ENCODE results near the gene AUP1.
A peak's percentile ranks its signal among the peaks of the same experiment; 100 is the strongest.

Gene AUP1, protein sequence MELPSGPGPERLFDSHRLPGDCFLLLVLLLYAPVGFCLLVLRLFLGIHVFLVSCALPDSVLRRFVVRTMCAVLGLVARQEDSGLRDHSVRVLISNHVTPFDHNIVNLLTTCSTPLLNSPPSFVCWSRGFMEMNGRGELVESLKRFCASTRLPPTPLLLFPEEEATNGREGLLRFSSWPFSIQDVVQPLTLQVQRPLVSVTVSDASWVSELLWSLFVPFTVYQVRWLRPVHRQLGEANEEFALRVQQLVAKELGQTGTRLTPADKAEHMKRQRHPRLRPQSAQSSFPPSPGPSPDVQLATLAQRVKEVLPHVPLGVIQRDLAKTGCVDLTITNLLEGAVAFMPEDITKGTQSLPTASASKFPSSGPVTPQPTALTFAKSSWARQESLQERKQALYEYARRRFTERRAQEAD

DNA sequence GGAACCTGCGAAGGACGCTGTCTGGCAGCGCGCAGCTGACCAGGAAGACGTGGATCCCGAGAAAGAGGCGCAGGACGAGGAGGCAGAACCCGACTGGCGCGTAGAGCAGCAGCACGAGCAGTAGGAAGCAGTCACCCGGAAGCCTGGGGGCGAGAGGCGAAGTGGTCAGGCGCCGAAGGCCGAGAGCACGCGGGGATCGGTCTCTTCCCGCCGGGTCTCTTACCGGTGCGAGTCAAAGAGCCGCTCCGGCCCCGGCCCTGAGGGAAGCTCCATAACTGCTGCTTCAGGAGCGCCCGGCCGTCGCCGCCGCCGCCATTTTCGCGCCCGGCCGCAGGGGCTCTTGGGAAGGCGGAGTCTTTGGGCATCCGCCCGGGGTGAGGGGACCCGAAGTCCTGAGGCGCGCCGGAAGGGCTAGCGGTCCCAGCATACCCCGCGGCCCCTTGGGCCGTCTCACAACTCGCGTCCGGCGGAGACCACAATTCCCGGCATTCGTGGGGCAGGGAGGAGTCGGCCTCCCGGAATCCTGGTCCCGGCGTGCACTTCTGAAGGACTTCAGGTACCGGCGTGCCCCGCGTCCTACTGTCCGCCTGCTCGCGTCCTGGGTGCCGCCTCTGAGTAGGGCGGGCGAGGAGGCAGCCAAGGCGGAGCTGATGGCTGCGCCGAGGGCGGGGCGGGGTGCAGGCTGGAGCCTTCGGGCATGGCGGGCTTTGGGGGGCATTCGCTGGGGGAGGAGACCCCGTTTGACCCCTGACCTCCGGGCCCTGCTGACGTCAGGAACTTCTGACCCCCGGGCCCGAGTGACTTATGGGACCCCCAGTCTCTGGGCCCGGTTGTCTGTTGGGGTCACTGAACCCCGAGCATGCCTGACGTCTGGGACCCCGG, at the start of gene AUP1, which contains the start of gene HTRA2:
TSS of gene AUP1 (minus strand) at position 350 of the 882 bp plus-strand sequence. CDS start at position 273, 77 bp downstream.
TSS of gene HTRA2 (plus strand) at position 577 of the 882 bp plus-strand sequence. CDS start at position 651, 74 bp downstream.
- DNase-seq (ENCODE audit: low spot score in 2 of 2) (peak; percentile 73 to 76), ATAC-seq (replicated peaks; ENCODE audit: extremely low read depth, poor library complexity, severe bottlenecking) (peak; percentile 90)
- Mint-ChIP-seq H3K4me1 (peaks cover 47% of the 10 kb centered on the region), H3K4me3 (peak within 1 kb of the TSS; percentile 88), H3K9me3 (no peaks in the 10 kb centered on the region), H3K36me3 (ENCODE audit: insufficient read depth) (peaks cover 31% of the 10 kb centered on the region), H3K27ac (ENCODE audit: low read depth) (peak within 1 kb of the TSS; percentile 93), H3K27me3 (no peaks in the 10 kb centered on the region)

DNA sequence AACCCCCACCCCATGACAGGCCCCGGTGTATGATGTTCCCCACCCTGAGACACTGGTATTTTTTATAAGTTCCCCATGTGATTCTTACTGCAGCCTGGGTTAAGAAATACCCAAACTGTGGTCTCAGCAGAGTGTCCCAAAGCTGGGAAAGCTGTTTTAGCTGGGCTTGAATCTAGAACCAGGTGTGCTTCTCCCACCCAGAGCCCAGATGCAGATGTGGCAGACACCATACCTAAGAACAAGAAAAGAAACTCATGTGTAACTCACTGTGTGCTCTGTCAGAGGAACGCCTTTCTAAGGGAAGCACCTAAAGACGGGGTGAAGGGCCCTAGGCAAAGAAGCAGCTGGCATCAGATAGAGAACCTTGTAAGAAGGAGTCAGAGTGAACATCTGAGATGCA, 48.9 kb upstream of the AUP1 start:
- ATAC-seq (replicated peaks; ENCODE audit: extremely low read depth, poor library complexity, severe bottlenecking), result no peak

DNA sequence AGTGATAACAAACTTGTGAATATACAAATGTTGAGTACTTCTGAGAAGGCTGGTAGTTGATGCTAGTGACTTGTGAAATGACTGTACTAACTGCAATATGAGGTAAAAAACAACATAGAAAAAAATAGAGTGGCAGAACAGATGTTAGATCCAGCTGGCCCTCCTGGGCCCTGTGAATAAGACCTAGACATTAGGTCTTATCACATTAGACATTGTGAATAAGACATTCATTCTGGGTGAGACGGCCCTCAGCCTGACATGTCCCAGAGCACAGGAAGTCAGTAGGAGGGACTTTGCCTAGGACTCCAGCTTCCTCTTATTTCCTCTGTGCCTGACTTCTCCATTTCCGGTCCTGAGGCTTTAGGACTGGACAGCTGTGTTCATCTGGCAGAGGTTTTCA, 47.9 kb upstream of the AUP1 start:
- Mint-ChIP-seq H3K4me1 (peaks cover 13% of the 10 kb centered on the region), H3K27me3 (no peaks in the 10 kb centered on the region), H3K27ac (ENCODE audit: low read depth) (no peak overlapping the region), H3K4me3 (no peak overlapping the region), H3K36me3 (ENCODE audit: insufficient read depth) (no peaks in the 10 kb centered on the region), H3K9me3 (peaks cover 4% of the 10 kb centered on the region)
- ATAC-seq (replicated peaks; ENCODE audit: extremely low read depth, poor library complexity, severe bottlenecking) (no peak), DNase-seq (ENCODE audit: low spot score in 2 of 2) (no peak)

More for the DNA sequence above, 48.9 kb upstream of the AUP1 start:
- DNase-seq (ENCODE audit: low spot score in 2 of 2), result no peak
- Mint-ChIP-seq H3K27me3 (no peaks in the 10 kb centered on the region), H3K4me3 (no peak overlapping the region), H3K4me1 (peaks cover 13% of the 10 kb centered on the region), H3K36me3 (ENCODE audit: insufficient read depth) (no peaks in the 10 kb centered on the region), H3K27ac (ENCODE audit: low read depth) (no peak overlapping the region), H3K9me3 (peaks cover 4% of the 10 kb centered on the region)

DNA sequence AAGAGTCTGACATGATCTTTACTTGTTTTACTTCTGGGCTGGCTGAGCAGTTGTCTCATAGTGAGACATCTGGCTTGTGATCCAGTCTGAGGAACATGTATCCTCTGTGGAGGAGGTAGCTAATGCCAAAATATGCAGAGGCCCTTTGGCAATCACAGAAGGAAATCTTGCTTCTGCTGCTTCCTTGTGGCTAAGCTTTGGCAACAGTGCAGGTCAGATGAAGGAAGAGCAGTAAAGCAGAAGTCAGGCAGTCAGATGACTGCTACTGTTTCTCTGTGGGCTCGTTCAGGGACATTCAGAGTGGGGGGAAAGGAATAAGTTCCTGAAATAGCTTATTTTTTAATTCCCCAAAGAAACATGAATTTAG, 47.3 kb upstream of the AUP1 start:
- H3K36me3 Mint-ChIP-seq (ENCODE audit: insufficient read depth), result no peaks in the 10 kb centered on the region
- H3K27ac Mint-ChIP-seq (ENCODE audit: low read depth), result no peak overlapping the region
- H3K27me3 Mint-ChIP-seq, result no peaks in the 10 kb centered on the region
- peaks cover 4% of the 10 kb centered on the region for H3K9me3 Mint-ChIP-seq
- ATAC-seq (replicated peaks; ENCODE audit: extremely low read depth, poor library complexity, severe bottlenecking) (no peak), DNase-seq (ENCODE audit: low spot score in 2 of 2) (no peak)
- H3K4me3 Mint-ChIP-seq, result no peak overlapping the region
- peaks cover 13% of the 10 kb centered on the region for H3K4me1 Mint-ChIP-seq

DNA sequence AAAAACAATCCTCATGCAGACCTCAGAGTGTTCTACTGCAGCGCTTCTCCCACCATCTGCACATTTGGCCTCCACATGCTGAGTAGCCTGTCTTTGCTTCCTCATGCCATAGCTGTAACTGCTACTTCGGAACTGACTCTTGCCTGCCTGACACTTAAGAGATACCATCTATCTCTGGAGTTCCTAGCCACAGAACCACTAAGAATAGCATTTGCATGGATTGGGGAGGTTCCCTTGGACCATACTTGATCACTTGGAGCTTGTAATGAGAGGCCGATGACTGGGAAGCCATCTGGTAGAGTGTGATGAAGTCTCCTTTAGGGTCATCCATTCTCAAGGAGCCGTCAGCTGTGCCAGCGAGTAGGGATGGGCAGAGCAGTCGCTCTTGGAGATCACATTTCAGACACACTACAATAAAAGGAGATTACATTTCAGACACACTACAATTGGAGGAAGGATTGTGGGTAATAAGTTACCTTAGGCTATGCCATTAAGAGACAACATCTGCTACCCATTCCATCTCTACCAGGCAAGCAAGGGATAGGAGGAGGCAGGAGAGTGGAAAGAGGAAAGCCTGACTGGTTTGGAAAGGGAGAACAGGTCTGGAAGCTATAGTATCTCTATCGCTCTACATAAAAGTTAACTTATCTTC, 46.8 kb upstream of the AUP1 start:
- no peak for ATAC-seq (replicated peaks; ENCODE audit: extremely low read depth, poor library complexity, severe bottlenecking)
- no peaks in the 10 kb centered on the region for H3K36me3 Mint-ChIP-seq (ENCODE audit: insufficient read depth)
- peaks cover 4% of the 10 kb centered on the region for H3K9me3 Mint-ChIP-seq
- no peak for DNase-seq (ENCODE audit: low spot score in 2 of 2)
- H3K4me1 Mint-ChIP-seq, result peaks cover 13% of the 10 kb centered on the region
- no peak overlapping the region for H3K4me3 Mint-ChIP-seq
- no peaks in the 10 kb centered on the region for H3K27me3 Mint-ChIP-seq
- H3K27ac Mint-ChIP-seq (ENCODE audit: low read depth), result no peak overlapping the region

DNA sequence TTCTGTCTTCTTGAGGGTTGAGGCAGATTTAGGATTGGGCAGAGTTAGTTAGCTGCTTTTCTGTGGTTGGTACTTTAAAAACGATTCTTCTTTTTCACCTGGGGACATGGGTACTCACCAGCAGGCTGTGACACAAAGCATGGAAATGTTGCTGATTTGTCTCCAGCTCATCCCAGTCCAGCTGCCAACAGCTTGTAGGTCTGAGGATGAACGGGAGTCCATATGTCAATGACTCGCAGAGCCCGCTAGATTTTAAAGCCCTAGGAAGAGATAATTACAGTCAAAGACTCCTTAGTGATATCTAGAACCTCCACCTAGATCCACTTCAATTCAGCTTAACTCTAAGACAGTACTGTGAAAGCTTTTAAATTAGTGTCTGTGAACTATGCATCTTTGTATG, 45.8 kb upstream of the AUP1 start:
- Mint-ChIP-seq H3K4me3 (no peak overlapping the region), H3K27ac (ENCODE audit: low read depth) (no peak overlapping the region), H3K36me3 (ENCODE audit: insufficient read depth) (no peaks in the 10 kb centered on the region), H3K4me1 (peaks cover 13% of the 10 kb centered on the region), H3K9me3 (peaks cover 4% of the 10 kb centered on the region), H3K27me3 (no peaks in the 10 kb centered on the region)
- no peak for DNase-seq (ENCODE audit: low spot score in 2 of 2)
- no peak for ATAC-seq (replicated peaks; ENCODE audit: extremely low read depth, poor library complexity, severe bottlenecking)

DNA sequence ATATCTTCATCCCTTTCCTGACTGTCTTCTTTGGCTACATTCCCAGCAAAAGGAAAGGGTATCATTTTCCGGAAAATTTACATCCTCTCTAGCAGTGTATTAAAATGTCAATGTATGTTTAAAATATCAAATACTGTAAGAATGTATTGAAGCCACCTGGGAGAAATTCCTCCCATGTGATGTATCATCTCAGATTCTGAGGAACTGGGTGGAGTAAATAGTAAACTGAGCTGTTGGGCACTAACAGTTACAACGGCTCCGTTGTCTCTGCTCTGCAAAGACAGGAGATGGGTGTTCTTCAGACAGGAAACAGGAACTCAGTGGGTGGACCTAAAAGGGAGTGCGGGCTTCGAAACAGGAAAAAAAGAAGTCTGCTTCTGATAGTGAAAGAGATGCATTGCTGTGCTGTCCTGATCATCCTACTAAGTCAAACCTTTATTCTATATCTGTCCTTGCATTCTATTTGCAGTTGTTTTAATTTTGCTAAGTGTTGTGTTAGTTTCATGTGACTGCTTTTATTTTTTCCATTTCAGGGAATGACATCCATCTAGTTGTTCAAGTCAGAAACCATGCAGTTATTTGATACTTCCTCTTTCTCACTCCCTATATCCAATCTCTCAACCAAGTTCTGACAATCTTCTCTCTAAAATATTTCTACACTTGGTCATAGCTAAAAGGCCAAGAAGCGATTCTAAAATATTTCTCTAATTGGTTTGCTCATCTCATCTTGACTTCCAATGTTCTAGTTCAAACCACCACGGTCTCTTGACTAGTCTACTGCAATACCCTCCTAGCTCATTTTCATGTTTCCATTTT, 44.4 kb upstream of the AUP1 start:
- peaks cover 13% of the 10 kb centered on the region for H3K4me1 Mint-ChIP-seq
- no peaks in the 10 kb centered on the region for H3K27me3 Mint-ChIP-seq
- peaks cover 4% of the 10 kb centered on the region for H3K9me3 Mint-ChIP-seq
- DNase-seq (ENCODE audit: low spot score in 2 of 2), result no peak
- H3K36me3 Mint-ChIP-seq (ENCODE audit: insufficient read depth), result no peaks in the 10 kb centered on the region
- peak overlapping the region; percentile 48 for H3K27ac Mint-ChIP-seq (ENCODE audit: low read depth)
- ATAC-seq (replicated peaks; ENCODE audit: extremely low read depth, poor library complexity, severe bottlenecking), result peak; percentile 36
- peak overlapping the region; percentile 12 for H3K4me3 Mint-ChIP-seq

DNA sequence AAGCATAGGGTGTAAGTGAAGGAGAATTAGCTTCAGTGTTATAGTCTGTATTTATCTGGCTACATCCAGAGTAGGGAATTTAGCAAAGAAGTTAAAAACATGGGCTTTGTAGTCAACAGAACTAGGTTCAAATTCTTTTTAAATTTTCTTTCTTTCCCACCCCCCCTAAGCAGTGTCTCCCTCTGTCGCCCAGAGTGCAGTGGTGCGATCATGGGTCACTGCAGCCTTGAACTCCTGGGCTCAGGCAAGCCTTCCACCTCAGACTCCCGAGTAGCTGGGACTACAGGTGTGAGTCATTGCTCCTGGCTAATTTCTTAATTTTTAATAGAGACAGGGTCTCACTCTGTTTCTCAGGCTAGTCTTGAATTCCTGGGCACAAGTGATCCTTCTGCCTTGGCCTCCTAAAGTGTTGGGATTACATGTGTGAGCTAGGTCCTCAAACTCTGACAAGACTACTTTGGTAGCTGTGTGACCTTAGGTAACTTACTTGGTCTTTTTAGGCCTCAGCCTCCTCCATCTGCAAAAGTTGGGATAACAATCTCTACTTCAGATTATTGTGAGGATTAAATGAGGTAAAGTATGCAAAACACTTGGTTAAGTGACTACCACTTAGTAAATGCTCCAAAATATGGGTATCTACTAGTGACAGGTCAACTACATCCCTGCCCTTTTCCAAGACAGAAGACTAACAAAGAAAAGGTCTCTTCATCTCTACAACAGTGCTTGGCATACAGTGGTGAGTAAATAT, 42.8 kb upstream of the AUP1 start:
- ATAC-seq (replicated peaks; ENCODE audit: extremely low read depth, poor library complexity, severe bottlenecking) (no peak), DNase-seq (ENCODE audit: low spot score in 2 of 2) (no peak)
- Mint-ChIP-seq H3K27ac (ENCODE audit: low read depth) (no peak overlapping the region), H3K9me3 (peaks cover 4% of the 10 kb centered on the region), H3K36me3 (ENCODE audit: insufficient read depth) (no peaks in the 10 kb centered on the region), H3K4me1 (peaks cover 13% of the 10 kb centered on the region), H3K27me3 (peaks cover 10% of the 10 kb centered on the region), H3K4me3 (no peak overlapping the region)

DNA sequence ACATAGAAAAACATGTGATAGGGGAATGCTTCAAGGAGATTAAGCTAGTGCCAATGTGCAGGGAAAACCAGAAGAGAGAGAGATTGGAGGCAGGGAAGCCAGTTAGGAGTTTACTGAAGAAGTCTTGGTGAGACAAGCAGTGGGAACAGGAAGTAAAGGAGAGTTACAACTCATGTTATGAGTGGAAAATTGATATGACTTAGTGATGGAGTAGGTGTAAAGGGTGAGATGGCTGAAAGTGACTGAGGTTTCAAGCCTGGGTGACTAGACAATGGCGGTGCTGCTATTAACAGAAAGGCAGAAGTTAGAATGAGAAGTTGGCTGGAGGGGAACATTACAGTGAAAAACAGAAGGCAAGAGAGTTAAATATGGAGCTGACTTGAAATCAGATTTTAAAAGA, 41.6 kb upstream of the AUP1 start:
- peaks cover 16% of the 10 kb centered on the region for H3K27me3 Mint-ChIP-seq
- no peak for ATAC-seq (replicated peaks; ENCODE audit: extremely low read depth, poor library complexity, severe bottlenecking)
- H3K9me3 Mint-ChIP-seq, result peaks cover 4% of the 10 kb centered on the region
- no peak overlapping the region for H3K4me3 Mint-ChIP-seq
- no peaks in the 10 kb centered on the region for H3K36me3 Mint-ChIP-seq (ENCODE audit: insufficient read depth)
- no peak overlapping the region for H3K27ac Mint-ChIP-seq (ENCODE audit: low read depth)
- no peak for DNase-seq (ENCODE audit: low spot score in 2 of 2)
- H3K4me1 Mint-ChIP-seq, result peaks cover 13% of the 10 kb centered on the region

DNA sequence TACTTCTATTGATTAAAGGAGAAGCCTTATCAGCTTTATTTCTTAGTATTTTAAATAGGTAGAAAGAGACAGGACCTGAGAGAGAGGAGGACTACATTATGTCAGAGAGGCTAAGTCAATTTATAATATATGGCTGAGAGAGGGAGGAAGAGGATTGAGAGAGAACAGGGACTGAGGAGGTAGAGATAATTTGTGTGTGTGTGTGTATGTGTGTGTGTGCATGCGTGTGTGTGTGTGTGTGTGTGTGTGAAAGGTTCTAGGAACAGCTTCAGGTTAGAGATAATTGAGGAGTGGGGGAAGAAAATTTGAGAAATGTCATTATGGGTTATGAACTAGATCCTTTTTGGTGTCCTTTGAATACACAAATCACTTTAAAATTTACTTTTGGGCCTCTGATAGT, 40.2 kb upstream of the AUP1 start:
- ATAC-seq (replicated peaks; ENCODE audit: extremely low read depth, poor library complexity, severe bottlenecking) (no peak), DNase-seq (ENCODE audit: low spot score in 2 of 2) (no peak)
- Mint-ChIP-seq H3K4me1 (peaks cover 11% of the 10 kb centered on the region), H3K36me3 (ENCODE audit: insufficient read depth) (no peaks in the 10 kb centered on the region), H3K27ac (ENCODE audit: low read depth) (peak overlapping the region; percentile 7), H3K27me3 (peaks cover 24% of the 10 kb centered on the region), H3K4me3 (no peak overlapping the region), H3K9me3 (peaks cover 3% of the 10 kb centered on the region)

DNA sequence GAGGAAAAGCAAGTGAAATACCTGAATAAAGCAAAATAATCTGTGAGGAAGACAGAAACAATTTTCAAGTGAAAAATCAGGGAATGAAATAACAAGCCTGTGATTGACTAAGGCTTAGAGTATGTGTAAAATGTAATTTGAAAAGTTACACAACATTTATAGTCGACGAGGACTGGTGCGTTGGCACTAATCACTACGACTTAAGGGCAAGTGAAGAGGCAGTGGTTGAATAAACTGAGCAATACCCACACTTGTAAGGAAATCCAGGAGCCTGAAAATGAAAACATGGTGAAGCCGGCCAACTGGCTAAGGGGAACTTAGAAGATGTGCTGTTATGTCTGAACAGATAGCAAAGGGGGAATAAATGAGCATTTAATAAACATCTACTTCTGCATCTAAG, 38.4 kb upstream of the AUP1 start:
- H3K4me3 Mint-ChIP-seq, result no peak overlapping the region

More for the DNA sequence above, 38.4 kb upstream of the AUP1 start:
- Mint-ChIP-seq H3K9me3 (no peaks in the 10 kb centered on the region), H3K27me3 (peaks cover 38% of the 10 kb centered on the region), H3K36me3 (ENCODE audit: insufficient read depth) (no peaks in the 10 kb centered on the region), H3K27ac (ENCODE audit: low read depth) (no peak overlapping the region), H3K4me1 (no peaks in the 10 kb centered on the region)
- no peak for ATAC-seq (replicated peaks; ENCODE audit: extremely low read depth, poor library complexity, severe bottlenecking)
- no peak for DNase-seq (ENCODE audit: low spot score in 2 of 2)

Data from central memory CD8-positive, alpha-beta T cell (primary cell).